Measurements from ENCODE around the gene B3GALT5.

DNA sequence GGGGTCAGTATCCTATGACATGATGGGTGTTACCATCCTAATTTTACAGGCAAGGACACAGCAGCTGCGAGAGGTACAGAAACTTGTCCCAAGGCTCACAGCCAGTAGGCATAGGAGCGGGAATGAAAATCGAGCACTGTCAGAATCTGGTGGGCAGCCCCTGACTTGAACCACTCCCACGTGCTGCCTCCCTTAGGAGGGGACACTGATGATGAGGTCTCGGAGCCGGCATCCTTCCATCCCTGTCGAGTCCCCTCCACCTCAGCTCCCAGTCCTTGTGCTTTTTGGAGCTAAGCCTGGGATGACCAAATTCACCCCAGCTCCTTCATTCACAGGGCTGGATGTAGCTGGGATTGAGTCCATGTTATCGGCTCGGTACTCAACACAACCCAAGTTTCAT, 49.0 kb downstream of the B3GALT5 start:
- TF ChIP-seq, protein P1, sequence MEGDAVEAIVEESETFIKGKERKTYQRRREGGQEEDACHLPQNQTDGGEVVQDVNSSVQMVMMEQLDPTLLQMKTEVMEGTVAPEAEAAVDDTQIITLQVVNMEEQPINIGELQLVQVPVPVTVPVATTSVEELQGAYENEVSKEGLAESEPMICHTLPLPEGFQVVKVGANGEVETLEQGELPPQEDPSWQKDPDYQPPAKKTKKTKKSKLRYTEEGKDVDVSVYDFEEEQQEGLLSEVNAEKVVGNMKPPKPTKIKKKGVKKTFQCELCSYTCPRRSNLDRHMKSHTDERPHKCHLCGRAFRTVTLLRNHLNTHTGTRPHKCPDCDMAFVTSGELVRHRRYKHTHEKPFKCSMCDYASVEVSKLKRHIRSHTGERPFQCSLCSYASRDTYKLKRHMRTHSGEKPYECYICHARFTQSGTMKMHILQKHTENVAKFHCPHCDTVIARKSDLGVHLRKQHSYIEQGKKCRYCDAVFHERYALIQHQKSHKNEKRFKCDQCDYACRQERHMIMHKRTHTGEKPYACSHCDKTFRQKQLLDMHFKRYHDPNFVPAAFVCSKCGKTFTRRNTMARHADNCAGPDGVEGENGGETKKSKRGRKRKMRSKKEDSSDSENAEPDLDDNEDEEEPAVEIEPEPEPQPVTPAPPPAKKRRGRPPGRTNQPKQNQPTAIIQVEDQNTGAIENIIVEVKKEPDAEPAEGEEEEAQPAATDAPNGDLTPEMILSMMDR (IDR thresholded peaks at IDR 0.05 in 8 of 11, conservative IDR thresholded peaks at IDR 0.05 in 3 of 11), result no peak
- TF ChIP-seq POLR2A (IDR thresholded peaks at IDR 0.05), result no peak

Data from spleen (tissue), 7 donors.